ENCODE measurements around the gene UBE3A.

GRCh38 chr15:25418202-25418601 is 20.6 kb downstream of the UBE3A start:
- TF ChIP-seq POLR2AphosphoS5 (IDR thresholded peaks at IDR 0.05; ENCODE audit: low read depth, low read length) (no peak), JUND (IDR thresholded peaks at IDR 0.05) (no peak), CEBPB (IDR thresholded peaks at IDR 0.05; ENCODE audit: low read depth) (no peak), SRF (IDR thresholded peaks at IDR 0.05; ENCODE audit: low read depth) (no peak), POLR2A (IDR thresholded peaks at IDR 0.05; ENCODE audit: borderline replicate concordance, extremely low read depth, insufficient read depth, insufficient read length) (no peak), REST (IDR thresholded peaks at IDR 0.05; ENCODE audit: low read depth) (no peak), EZH2phosphoT487 (IDR thresholded peaks at IDR 0.05; ENCODE audit: borderline replicate concordance) (no peak)
- TF ChIP-seq, protein P1, sequence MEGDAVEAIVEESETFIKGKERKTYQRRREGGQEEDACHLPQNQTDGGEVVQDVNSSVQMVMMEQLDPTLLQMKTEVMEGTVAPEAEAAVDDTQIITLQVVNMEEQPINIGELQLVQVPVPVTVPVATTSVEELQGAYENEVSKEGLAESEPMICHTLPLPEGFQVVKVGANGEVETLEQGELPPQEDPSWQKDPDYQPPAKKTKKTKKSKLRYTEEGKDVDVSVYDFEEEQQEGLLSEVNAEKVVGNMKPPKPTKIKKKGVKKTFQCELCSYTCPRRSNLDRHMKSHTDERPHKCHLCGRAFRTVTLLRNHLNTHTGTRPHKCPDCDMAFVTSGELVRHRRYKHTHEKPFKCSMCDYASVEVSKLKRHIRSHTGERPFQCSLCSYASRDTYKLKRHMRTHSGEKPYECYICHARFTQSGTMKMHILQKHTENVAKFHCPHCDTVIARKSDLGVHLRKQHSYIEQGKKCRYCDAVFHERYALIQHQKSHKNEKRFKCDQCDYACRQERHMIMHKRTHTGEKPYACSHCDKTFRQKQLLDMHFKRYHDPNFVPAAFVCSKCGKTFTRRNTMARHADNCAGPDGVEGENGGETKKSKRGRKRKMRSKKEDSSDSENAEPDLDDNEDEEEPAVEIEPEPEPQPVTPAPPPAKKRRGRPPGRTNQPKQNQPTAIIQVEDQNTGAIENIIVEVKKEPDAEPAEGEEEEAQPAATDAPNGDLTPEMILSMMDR (IDR thresholded peaks at IDR 0.05 in 2 of 3, conservative IDR thresholded peaks at IDR 0.05 in 1 of 3; ENCODE audit: borderline replicate concordance in 1 of 3, insufficient read depth in 1 of 3, low read depth in 2 of 3, low read length in 2 of 3), result no peak
